GM10266 (cell line): ENCODE data around the gene BMI1.
"Not testable (repeated sequence)": the region's sequence is repeated elsewhere in the genome, so short reads cannot be mapped to it uniquely, and the experiment has no call there.

ENCODE experiments used
- DNase-seq: peaks from one replicate; pipeline ENCODE4 v3.0.0; 2012; ENCODE audit errors: extremely low spot score
- TF ChIP-seq, protein P1 (sequence below): IDR thresholded peaks from 2 replicates; pipeline ENCODE4 v1.5.1; 2012; ENCODE audit warnings: mild to moderate bottlenecking, low read depth; ENCODE audit not compliant: control insufficient read depth, insufficient read depth; ENCODE audit errors: missing control alignments

The BMI1 gene

GRCh38 chr10:22345301-22346095 lies 24.6 kb downstream of the BMI1 start, which contains the start of gene SPAG6:
Gene SPAG6, plus strand, starts transcription at chr10:22345496. Its CDS starts 116 bp downstream, at chr10:22345612.
- TF ChIP-seq, protein P1, sequence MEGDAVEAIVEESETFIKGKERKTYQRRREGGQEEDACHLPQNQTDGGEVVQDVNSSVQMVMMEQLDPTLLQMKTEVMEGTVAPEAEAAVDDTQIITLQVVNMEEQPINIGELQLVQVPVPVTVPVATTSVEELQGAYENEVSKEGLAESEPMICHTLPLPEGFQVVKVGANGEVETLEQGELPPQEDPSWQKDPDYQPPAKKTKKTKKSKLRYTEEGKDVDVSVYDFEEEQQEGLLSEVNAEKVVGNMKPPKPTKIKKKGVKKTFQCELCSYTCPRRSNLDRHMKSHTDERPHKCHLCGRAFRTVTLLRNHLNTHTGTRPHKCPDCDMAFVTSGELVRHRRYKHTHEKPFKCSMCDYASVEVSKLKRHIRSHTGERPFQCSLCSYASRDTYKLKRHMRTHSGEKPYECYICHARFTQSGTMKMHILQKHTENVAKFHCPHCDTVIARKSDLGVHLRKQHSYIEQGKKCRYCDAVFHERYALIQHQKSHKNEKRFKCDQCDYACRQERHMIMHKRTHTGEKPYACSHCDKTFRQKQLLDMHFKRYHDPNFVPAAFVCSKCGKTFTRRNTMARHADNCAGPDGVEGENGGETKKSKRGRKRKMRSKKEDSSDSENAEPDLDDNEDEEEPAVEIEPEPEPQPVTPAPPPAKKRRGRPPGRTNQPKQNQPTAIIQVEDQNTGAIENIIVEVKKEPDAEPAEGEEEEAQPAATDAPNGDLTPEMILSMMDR: no peak
- DNase-seq: no peak

DNA sequence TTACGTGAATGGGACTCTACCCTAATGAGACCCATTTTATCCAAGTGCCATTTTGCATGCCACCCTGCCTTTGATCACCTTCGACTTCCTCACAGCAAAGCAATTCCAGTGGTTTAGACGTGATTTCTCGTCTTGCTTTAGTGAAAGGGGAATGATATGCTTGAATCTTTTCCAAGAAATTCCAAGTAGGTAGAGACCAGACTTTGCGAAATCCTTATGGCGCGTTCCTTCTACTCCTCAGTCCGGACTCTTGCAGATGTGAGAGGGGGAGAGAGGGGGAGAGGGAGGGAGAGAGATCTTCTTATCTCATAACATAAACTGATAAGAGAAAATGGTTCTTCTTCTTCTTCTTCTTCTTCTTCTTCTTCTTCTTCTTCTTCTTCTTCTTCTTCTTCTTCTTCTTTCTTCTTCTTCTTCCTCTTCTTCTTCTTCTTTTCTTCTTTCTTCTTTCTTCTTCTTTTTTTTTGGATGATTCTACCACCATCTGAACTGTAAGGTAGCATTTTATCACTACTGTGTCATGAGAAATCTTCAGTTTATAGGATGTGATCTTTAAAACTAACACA lies 25.3 kb downstream of the BMI1 start:
- TF ChIP-seq, protein P1: no peak
- DNase-seq: no peak

DNA sequence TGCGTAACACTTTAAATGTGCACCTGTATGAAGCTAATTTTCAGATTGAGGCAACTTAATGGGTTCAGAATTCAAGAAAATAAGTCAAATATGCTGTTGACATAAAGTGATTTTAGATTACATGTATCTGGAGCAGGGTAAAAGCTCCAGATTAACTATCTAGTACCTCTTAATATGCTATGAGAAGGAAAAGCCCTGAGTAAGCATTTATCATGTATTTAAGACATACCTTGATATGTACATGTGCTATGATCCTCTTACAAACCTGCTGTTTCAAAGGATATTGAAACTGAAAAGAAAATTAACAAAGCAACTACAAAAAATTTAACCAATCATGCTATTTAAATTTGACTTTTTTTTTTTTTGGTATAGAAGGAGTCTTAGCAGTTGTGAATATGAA lies 28.9 kb downstream of the BMI1 start:
- TF ChIP-seq, protein P1: no peak
- DNase-seq: no peak

GRCh38 chr10:22351131-22351703 lies 30.3 kb downstream of the BMI1 start:
- no peak for DNase-seq
- TF ChIP-seq, protein P1: no peak

DNA sequence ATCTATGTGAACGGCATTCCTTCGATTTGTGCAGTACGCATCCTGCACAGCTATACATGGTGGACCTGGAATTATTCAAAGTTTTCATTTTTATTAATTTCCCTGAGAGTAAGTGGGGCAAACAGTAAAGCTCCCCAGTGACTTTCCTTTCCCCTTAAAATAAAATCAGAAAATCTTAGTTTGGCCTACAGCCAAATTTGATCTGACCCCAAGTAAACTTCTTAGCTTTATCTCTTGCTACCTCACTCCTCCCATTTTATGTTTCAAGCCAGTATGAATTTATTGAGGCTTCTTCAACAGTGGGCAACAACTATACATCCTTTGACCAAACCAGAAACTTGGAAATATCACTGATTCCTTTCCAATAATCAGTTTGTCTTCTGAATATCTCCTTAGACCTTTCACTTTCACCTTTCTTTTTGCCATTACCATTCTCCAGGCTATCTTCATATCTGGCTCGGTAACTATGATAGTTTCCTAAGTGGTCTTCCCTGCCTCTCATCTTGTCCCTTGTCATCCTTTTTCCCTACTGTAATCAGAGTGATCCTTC lies 35.5 kb downstream of the BMI1 start:
- DNase-seq: no peak

DNA sequence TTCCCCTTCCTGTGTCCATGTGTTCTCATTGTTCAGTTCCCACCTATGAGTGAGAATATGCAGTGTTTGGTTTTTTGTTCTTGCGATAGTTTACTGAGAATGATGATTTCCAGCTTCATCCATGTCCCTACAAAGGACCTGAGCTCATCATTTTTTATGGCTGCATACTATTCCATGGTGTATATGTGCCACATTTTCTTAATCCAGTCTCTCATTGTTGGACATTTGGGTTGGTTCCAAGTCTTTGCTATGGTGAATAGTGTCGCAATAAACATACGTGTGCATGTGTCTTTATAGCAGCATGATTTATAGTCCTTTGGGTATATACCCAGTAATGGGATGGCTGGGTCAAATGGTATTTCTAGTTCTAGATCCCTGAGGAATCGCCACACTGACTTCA lies 36.9 kb downstream of the BMI1 start:
- not testable (repeated sequence) for DNase-seq

More for the DNA sequence above, 35.5 kb downstream of the BMI1 start:
- TF ChIP-seq, protein P1: no peak

DNA sequence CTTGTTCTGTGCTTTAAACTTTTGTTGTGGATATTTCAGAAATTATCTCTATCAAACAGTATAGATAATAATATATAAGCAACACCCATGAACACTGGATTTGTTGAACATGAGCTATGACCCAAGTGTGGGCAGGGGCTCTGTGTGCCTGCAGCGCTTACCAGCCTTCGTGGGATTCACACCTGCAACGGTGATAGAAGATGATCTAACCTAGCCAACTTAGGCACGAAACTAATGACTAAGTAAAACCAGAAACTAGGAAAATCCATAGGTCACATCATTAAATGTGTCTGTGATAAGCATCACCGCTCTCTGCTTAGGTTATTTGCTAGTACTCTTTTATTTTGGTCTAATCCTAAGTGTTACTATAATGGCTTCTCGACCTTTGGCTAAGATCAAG lies 42.4 kb downstream of the BMI1 start:
- TF ChIP-seq, protein P1: no peak
- DNase-seq: no peak
